Left lobe of liver (tissue), 2 donors: ENCODE measurements around the gene SPATA33. TPM values are rescaled to one million over a fixed set of nuclear protein-coding genes. Genes with fewer than 3 reads are reported as not detected.
"Not testable (repeated sequence)": the region's sequence is repeated elsewhere in the genome, so short reads cannot be mapped to it uniquely, and the experiment has no call there.

Experiments used
- ATAC-seq: fragments of 200-7000 bp; cut with Tn5 transposase; one replicate; pipeline ENCODE4 v1.9.1; 2020; ENCODE audit warnings: mild to moderate bottlenecking, moderate library complexity
- DNase-seq: peaks from one replicate; pipeline ENCODE4 v3.0.0-alpha.2; 2020; ENCODE audit warnings: low spot score
- total RNA-seq: library from RNA; stranded (reverse); gene quantifications from one replicate; pipeline ENCODE4 v1.2.1, GENCODE V29; 2021
- donor health status: DM: no; HTN: no; CAD: no; lungs with moderate emphysema.
- donor health status: DM: no; HTN: yes; CAD: no.

Gene SPATA33
- total RNA-seq, 1 donor from 2014 or later = 5.2 TPM

DNA sequence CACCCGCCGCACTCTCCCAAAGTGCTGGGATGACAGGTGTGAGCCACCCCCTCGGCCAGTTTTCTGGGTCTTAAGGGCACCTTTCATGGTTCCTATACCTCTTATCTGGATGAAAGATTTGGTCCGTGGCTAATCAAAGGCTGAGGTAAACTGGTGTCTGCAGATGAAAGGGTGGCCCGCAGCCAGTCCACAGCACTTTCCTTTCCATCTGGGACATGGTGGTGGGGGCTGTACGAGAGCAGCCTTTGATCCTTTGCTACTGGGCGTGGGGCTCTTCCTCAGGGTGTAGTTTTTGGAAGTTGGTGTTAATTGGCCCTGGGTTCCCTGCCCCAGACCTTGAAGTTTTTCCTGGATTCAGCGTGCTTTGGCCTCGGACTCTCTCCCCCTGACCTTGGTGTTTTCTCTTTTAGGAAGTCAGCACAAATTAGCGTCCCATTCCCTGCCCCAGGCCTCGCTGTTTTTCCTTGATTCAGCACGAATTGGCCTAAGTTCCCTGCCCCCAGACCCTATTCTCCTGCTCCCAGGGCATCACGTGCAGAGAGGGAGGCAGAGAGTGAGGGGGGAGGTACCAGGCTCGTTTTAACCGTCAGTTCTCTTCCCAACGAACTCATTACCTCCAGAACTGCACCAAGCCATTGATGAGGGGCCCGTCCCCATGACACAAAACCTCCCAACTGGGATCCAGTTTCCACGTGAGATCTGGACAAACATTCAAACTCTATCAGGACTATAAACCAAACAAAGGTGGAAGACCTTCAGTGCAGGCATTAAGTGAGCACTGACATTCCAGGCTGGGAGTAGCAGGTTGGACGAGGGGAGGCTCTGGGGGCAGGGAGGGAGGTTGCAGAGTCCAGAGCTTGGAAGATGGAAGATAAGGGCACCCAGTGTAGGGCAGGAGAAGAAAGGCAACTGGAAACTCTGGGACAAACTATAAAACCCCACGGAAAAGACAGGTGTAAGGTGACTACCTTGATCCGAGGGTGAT lies 32.6 kb upstream of the SPATA33 start:
- ATAC-seq (no peak), DNase-seq (no peak)

DNA sequence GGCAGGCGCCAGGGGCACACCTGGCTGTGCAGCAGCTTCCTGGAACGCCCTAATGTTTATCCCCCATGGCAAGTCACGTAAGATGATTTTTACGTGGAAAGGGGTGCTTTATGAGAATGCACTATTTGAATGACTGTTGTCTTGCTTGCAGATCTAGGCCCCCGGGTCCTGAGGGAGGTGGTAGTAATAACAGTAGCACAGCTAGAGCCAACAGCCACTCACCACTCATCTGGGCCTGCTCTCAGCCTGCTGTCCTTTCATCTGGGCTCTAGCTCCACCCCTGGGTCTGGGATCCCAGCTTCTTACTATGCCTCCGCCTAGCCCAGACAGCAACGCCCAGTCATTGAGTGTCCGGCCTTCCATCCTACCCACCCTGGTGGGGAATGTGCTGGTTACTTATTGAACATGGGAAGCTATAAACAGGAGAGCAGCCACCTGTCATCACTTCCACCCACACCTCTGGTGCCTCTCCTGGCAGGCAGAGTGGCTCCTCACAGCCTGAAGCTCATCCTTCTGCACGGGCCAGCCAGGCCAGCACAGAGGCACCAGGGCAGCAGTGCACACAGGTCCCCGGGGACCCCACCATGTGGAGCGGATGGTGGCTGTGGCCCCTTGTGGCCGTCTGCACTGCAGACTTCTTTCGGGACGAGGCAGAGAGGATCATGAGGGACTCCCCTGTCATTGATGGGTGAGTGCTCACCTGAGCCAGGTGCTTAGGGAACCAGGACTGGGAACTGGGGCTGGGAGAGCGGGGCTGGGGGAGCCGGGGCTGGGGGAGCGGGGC lies 27.6 kb upstream of the SPATA33 start:
- no peak for ATAC-seq
- DNase-seq = no peak

DNA sequence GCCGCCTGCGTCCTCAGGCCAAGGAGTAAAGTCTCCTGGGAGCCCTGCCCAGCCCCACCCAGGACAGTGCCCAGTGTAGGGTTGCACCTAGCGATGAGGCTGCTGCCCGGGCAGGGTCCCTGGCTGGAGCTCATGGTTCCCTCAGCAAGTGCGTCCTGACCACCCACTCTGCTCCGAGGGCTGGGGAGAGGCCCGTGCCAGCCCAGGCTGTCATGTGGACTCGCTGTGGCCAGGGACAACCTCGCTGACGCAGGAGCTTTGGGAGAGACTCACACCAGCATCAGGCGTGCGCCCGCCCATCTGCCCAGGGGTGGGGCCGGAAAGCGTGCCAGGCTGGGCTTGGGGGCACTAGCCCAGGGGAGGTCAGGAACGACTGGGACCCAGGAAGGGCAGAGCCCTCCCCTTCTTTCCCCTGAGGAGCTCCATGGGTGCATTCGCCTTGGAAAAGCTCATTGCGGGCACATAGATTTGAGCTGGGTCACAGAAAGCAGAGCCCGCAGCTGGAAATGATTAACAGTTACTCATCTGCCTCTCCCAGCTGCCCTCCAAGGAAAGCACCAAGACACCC lies 24.5 kb upstream of the SPATA33 start:
- DNase-seq (no peak), ATAC-seq (peak; percentile 75)

DNA sequence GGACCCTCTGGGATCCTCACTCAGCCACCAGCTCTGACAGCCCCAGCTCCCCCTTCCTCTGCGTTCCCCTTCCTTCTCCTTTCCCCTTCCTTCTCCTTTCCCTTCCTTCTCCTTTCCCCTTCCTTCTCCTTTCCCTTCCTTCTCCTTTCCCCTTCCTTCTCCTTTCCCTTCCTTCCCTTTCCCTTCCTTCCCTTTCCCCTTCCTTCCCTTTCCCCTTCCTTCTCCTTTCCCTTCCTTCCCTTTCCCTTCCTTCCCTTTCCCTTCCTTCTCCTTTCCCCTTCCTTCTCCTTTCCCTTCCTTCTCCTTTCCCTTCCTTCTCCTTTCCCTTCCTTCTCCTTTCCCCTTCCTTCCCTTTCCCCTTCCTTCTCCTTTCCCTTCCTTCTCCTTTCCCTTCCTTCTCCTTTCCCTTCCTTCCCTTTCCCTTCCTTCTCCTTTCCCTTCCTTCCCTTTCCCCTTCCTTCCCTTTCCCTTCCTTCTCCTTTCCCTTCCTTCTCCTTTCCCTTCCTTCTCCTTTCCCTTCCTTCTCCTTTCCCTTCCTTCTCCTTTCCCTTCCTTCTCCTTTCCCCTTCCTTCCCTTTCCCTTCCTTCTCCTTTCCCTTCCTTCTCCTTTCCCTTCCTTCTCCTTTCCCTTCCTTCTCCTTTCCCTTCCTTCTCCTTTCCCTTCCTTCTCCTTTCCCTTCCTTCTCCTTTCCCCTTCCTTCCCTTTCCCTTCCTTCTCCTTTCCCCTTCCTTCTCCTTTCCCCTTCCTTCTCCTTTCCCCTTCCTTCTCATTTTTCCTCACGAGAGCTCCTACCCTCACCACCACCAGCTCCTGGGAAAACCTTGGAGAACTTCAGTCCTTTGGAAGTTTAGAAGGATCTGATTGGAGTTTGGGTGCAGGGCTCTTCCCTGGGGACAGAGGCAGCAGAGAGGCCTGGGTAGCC lies 22.9 kb upstream of the SPATA33 start:
- not testable (repeated sequence) for ATAC-seq, DNase-seq

DNA sequence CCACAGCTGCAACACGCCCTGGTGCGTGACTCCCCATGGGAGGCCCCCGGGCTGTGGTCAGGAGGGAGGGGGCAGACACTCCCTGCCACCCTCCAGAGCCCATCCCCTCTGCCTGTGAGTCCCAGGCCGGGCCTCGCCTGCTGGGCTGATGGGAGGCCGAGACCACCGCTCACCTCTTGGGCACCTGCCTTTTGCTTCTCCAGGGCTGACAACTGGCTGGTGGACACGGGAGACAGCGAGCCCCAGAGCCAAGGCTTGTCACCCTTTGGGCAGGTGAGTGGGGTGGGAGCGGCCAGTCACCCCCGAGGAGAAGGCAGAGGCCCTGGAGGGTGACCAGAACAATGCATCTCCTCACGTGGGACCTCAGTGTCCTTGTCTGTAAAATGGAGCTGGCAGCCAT lies 21.0 kb upstream of the SPATA33 start:
- DNase-seq = no peak
- no peak for ATAC-seq

DNA sequence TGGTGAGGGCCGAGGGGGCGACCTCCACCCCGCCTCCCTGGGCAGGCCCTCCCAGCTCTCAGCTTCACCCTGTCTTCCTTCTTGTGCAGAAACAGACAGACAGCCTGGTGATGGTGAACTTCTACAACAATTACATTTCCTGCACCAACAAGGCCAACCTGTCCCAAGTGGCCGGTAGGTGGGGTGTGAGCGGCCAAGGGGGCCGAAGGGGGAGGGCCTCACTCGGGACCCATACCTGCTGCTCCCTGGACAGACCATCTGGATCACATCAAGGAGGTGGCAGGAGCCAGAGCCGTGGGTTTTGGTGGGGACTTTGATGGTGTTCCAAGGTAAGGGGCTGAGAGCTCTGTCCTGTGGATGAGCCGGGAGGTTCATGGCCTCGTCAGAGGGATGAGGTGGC lies 20.3 kb upstream of the SPATA33 start:
- ATAC-seq = no peak
- no peak for DNase-seq

DNA sequence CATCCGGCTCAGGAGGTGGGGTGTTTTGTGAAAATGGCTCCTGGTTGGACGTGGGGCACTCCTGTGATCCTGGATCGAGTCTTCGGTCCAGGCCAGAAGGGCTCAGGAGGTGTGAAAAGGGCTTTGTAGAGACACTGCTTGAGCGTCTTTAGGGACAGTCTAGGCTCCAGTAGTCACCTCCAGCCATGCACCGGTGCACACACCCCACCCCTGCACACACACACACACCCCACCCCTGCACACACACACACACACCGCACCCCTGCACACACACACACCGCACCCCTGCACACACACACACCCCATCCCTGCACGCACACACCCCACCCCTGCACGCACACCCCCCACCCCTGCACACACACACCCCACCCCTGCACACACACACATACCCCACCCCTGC lies 19.2 kb upstream of the SPATA33 start:
- no peak for ATAC-seq

DNA sequence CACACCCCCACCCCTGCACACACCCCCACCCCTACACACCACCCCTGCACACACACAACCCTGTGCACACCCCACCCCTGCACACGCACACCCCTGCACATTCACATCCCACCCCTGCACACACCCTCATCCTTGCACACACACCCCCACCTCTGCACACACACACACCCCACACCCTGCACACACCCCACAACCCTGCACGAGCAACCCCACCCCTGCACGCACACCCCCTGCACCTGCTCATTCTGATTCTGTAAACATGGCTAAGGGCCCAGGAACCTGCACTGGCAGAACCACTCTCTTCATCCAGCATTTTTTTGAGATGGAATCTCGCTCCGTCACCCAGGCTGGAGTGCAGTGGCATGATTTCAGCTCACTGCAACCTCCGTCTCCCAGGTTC lies 18.3 kb upstream of the SPATA33 start:
- DNase-seq (no peak), ATAC-seq (no peak)

More for the DNA sequence above, 19.2 kb upstream of the SPATA33 start:
- DNase-seq = no peak

DNA sequence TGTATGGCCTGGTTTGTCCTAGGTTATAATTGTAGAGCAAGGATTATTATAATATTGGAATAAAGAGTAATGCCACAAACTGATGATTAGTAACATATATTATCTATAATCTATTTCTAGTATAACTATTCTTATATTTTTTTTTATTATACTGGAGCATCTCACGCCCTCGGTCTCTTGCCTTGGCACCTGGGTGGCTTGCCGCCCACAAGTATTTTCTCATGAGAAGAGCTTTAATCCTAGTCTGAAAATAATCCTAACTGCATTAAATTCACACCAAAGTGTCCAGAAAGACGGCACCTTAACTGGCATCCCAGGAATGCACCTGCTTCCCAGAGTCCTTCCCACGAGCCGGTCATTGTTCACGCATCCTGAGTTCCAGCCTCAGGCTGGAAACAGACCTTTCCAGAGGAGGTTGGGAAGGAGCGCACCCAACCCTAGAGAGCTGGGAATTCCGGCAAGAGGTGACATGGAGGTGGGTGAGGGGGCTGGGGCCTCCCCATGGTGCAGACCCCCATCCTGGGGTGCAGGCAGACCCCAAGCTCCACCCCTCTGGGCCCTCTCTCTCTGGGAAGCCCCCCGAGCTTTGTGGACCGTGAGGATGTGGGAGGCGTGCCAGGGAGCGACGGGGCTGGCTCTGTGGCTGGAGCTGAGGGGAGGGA lies 16.0 kb upstream of the SPATA33 start:
- ATAC-seq = no peak
- DNase-seq = no peak

DNA sequence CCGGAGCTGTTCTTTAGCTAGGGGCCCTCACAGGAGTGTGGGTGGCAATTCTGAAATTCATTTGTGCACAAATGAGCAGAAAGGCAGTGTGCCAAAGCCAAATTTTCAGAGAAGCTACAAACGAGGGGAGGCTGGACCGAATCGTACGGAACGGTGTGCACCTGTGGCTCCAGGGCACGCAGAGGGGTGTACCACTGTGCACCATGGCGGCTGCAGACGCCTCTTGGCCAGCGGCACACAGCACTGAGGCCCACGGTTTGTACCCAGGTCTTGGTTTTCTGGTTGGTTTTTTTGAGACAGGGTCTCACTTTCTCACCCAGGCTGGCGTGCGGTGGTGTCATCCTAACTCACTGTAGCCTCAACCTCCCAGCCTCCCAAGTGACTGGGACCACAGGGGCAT lies 15.1 kb upstream of the SPATA33 start:
- DNase-seq = no peak
- ATAC-seq = no peak

DNA sequence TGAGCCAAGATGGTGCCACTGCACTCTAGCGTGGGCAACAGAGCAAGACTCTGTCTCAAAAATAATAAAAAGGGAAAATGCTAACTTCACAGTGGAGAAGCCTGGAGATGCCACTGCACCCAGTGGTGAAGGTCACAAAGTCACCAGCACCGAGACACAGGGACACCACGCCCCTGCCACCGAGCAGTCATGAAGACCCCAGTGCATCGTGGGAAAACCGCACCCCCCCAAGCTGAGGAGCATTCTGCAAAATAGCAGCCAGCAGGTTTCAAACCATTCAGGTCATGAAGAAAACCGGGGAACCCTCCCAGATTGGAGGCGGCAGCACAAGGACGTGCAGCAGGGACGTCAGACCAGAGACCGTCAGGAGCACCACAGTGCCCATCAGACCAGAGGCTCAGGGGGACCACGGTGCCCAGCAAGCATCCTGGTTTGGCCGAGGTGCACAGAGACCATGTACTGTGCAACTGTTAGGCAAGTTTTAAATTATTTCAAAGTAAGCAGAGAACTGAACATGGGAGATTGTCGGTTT lies 13.8 kb upstream of the SPATA33 start:
- ATAC-seq (no peak), DNase-seq (no peak)

DNA sequence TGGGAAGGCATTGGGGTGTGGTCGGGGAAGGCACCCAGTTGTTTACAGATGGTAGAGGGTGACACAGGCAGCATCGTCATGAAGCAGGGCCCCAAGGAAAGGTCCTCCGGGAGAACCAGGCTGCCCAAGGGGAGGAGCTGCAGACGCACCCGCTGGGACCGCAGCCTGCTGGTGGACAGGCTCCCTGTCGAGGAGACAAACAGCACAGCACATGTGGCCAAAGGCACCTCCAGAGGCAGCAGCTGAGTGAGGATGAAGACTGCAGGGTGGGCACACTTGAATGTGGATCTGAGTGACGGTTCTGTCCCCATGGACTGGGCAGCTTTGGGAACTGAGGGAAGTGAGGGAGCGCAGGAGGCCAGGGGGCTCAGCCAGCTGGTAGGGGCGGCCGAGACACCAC lies 12.5 kb upstream of the SPATA33 start:
- ATAC-seq = no peak
- DNase-seq = no peak

DNA sequence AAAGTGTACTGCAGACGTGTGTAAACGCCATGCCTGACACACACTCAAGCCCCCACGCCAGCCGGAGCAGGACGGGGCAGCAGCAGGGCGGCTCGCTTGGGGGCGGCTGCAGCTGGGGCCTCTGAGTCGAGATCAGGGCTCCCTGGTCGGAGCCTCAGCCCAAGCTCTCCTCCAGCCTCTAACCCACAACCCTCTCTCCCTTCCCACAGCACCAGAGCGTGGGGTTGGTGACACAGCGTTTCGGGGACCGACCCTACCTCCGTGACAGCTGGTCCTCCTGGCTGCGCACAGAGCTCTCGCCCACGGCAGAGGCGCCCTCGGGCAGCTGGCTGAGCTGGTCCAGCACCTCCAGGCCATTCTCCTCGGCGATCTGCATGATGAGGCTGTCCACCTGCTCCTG lies 11.4 kb upstream of the SPATA33 start:
- no peak for ATAC-seq
- no peak for DNase-seq

DNA sequence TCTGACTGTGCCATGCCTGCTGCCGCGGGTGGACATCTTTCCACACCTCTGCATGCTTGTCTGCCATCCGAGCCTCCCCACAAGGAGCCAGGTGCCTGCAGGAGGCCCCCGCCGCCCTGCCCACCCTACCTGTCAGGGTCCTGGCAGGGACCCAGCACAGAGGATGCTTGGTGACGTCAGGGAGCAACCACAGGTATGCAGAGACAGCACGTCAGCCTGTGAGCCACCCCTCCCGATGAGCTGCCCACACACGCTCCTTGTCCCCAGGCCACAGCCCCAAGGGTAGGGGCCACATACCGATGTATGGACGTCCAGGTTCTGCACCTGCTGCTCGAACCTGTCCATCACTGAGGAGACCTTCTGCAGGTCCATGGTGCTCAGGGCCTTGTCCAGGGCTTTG lies 10.7 kb upstream of the SPATA33 start:
- DNase-seq = no peak
- no peak for ATAC-seq

DNA sequence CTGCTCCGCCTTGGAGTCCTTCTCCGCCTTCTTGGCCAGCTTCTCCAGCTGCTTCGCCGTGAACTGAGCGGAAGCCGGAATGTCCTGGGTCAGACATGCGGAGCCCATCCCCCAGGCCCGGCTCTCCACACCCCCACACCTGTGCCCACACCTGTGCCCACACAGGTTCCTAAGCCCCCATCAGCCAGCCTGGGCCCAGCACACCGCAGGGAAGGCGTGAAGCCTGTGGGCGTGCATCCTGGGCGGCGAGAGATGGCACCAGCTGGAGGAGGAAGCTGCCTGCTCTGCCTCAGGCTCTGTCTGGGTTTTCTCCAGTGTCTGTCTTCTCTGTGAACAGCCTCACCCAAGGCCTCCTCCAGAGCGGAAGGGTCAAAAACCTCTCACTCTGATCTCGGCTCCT lies 6.1 kb upstream of the SPATA33 start:
- ATAC-seq (no peak), DNase-seq (no peak)

DNA sequence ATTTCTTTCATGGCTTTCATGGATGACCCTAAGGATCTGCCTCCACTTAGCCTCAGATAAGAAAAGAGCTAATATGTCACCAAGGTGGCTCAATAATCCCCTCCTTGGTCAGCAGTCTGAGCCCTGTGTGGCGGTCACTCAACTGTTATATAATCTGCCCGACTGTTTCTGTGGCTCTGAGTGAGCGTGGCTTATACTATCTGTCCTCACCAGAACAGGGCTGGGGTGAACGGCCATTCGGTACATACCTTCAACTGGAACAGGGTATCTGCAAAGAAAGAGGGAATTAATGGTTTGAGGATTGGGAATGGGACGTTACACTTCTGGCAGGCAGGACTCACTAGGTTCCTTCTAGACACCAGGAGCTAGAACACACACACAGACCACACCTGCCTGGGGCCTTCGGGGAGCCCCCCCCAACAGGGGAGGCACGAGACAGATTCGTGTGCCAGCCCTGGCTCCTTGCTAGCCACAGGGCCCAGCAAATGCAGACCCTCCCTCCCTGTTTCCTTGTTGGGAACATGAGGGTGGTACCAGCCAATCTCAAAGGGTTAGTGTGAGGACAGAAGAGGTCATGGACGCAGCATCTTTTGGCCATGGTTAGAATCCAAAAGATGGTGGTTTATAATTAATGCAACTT lies 3.9 kb upstream of the SPATA33 start:
- ATAC-seq (no peak), DNase-seq (no peak)

DNA sequence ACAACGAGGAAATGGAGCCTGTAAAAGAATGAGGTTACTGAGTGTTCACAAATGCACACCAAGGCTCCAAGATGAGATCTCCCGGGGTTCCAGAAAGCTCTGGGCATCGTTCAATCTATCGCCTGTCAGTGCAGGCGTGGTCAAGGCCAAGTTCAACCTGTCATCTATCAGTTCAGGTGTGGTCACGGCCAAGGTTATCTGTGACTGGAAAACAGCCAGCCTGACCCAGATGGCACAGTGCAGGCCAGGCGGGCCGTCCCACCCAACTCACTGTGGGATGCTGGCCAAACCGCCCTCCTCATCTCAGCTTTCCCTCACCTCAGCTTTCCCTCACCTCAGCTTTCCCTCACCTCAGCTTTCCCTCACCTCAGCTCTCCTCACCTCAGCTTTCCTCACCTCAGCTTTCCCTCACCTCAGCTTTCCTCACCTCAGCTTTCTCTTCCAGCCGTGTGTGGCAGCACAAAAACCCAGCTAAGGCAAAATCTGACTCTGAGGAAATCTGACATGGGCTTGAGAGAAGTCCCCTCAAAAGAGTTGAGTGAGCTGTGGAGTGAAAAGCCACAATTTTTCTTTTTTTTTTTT lies 2.5 kb upstream of the SPATA33 start:
- no peak for DNase-seq
- ATAC-seq = no peak

DNA sequence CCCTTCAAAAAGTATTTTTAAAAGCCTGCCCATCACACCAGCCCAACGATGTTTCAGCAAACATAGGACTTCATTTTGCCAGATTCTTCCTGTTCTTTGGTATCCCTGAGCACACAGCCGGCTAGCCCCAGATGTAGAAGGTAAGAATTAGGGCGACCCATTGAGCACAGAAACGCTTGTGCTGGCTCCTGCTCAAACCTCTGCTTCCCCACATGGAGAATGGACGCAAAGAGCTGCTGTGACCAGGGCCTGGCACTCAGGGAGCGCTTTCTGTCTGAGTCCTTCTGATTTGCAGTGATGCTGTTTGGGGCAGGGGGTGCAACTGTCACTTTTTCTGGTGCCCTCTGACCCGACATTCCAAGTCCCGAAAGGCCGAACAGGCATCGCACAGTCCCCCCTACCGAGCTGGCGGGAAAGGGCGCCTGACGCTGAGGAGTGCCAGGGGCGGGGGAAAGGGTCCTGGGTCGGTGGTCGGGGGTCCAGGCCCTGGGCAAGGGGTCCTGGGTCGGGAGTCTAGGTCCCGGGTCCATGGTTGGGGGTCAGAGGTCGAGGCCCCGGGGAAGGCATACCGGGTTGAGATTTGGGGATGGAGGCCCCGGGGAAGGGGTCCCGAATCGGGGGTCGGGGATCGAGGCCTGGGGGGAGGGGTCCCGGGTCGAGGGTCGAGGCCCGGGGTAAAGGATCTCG lies 1.1 kb upstream of the SPATA33 start:
- no peak for DNase-seq
- no peak for ATAC-seq
